ENCODE data around the gene EIF4B.

GRCh38 chr12:53052419-53053217, 46.4 kb downstream of the EIF4B start:
- TF ChIP-seq CTCF (IDR thresholded peaks at IDR 0.05; ENCODE audit: borderline replicate concordance, extremely low read depth, low read length, poor library complexity, severe bottlenecking) (no peak), EZH2 (IDR thresholded peaks at IDR 0.05; ENCODE audit: borderline replicate concordance, low read depth, low read length, severe bottlenecking) (no peak)
